DOHH2 (cell line): ENCODE data around the gene ARL8B.

ENCODE experiments used
- CTCF ChIP-seq: fragments of 200-600 bp; sonication (generic); IDR thresholded peaks from one replicate; pipeline ENCODE4 v1.5.1; 2014; ENCODE audit warnings: antibody characterized with exemption, mild to moderate bottlenecking, low read depth, low read length; ENCODE audit not compliant: poor library complexity, severe bottlenecking
- EZH2phosphoT487 ChIP-seq: fragments of 200-600 bp; sonication (generic); IDR thresholded peaks from 2 replicates; pipeline ENCODE4 v1.6.1; 2017; ENCODE audit warnings: borderline replicate concordance, mild to moderate bottlenecking, antibody characterized with exemption, low read length, moderate library complexity, mixed read lengths

- no peak for TF ChIP-seq CTCF
- no peak for TF ChIP-seq EZH2phosphoT487
These were observed 22.4 kb downstream of the ARL8B start for GRCh38 chr3:5144316-5144994.
